ENCODE results near the gene CUL2. TPM values are rescaled to one million over a fixed set of nuclear protein-coding genes. Genes with fewer than 3 reads are reported as not detected.

Gene CUL2
- total RNA-seq, 2 donors from 2014 or later = 29.1 to 31.1 TPM

DNA sequence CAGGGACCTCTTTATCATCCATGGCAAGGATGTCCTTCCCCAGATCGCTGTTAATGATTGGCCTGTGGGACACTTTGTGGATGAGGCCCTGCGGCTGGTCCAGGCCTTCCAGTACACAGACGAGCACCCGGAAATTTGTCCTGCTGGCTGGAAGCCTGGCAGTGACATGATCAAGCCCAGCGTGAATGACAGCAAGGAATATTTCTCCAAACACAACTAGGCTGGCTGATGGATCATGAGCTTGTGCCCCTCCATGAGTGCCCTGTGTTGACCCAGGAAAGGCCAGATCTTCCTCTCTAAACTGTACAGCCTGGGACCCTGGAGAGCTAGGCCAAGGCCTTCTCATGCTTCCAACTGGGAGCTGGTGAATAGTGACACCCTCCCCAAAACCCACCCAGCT is 124.1 kb downstream of the CUL2 start:
- intact Hi-C loops (cut with DNase I) = no loop called here

DNA sequence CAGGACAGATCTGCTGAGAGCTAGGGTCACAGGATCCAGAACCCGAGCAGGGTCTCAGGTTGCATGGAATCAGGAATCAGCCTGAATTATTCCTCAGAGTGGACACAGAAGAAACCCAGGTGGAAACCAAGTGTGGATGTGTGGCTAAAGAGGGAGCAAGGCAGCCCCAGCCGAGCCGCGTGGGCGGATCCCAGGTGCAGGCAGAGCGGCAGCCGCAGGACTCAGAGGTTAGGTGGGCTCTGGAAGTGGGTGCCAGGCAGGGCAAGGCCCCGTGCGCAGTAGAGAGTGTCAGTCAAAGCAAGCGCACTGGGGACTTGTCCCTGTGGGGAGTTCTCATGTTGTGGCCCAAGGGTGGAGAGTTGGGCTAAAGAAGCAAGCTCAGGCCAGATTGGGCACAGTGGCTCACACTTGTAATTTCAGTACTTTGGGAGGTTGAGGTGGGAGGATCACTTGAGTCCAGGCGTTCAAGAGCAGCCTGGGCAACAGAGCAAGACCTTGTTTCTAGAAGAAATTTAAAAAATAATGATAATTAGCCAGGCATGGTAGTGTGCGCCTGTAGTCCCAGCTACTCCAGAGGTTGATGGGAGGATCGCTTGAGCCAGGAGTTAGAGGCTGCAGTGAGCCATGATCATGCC is 125.9 kb downstream of the CUL2 start:
- no peak for DNase-seq (ENCODE audit: low spot score)
- intact Hi-C loops (cut with DNase I) = no loop called here

More for the DNA sequence above, 124.1 kb downstream of the CUL2 start:
- DNase-seq (ENCODE audit: low spot score) = no peak

DNA sequence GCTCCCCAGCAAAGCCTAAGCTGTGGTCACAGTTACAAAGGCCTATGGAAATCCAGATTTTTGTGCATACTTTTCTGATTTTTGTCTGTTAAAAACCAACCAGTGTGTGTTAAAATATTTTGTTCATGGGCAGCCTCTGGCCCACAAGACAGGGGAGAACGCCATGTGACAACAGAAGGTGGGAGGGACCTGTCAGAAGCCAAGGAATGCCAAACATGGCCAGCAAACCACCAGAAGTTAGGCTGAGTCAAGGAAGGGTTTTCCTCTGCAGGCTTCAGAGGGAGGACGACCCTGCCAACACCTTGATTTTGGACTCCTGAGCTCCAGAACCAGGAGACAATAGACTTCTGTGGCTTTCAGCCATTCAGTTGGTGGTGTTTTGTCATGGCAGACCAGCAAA is 127.3 kb downstream of the CUL2 start:
- DNase-seq (ENCODE audit: low spot score) = no peak
- intact Hi-C loops (cut with DNase I) = no loop called here

DNA sequence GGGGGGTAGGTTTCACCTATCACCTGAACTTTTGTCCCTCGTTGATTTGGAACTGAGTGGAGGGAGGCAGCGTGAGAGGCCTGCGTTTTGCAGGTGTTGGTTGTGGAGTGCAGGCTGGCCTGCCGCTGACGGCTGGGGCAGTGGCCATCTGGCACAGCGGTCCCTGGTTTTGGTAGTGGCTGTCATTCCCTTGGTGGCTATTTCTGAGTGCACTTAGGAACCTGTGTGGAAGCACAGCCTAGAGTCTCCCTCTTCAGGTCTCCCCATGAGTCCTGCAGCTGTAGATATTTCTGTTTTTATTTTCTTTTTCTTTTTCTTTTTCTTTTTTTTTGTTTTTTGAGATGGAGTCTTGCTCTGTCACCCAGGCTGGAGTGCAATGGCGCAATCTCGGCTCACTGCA is 129.2 kb downstream of the CUL2 start:
- no peak for DNase-seq (ENCODE audit: low spot score)
- intact Hi-C loops (cut with DNase I) = no loop called here

DNA sequence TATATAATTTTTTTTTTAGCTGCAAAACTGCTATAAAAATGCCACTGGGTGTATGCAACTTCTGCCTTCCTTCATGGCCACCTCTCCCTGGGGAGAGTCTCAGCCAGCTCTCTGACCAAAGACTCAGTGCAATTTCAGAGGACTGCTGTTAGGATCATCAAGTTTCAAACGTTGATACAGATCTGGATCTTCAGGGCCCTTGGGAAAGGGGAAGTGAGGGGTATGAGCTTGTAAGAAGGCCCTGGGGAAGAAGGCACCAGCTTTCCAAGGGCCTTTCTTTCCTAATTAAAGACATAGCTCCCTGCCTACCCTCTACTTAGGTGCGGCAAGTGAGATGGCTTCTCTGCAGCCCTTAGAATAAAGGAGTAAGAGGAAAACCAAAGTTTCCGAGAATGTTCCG is 130.4 kb downstream of the CUL2 start:
- intact Hi-C loops (cut with DNase I) = no loop called here

DNA sequence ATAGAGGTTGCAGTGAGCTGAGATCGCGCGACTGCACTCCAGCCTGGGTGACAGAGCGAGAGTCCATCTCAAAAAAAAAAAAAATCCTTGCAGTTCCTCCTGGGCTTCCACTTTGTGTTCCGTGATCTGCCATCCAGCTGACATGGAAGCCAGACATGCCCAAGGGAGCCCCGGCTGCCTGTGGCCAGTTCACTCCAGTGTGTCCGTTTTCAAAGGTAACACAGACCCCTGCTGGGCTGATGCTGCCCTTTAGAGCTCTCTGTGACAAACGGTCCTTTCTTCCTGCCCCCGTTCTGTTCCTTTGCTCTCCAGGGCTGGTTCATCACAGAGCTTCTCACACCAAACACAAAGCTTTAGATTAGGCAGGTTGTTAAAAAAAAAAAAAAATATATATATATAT is 130.8 kb downstream of the CUL2 start:
- intact Hi-C loops (cut with DNase I) = no loop called here

More for the DNA sequence above, 130.4 kb downstream of the CUL2 start:
- DNase-seq (ENCODE audit: low spot score) = no peak

More for the DNA sequence above, 130.8 kb downstream of the CUL2 start:
- no peak for DNase-seq (ENCODE audit: low spot score)

Small RNAs within 50 kb of the gene (microRNA-seq; reads per million reads assigned to microRNA genes)
- gene MIR3611 (ENCODE audit: borderline microRNAs expressed in 2 of 2) = 0.26 to 0.65 reads per million in 2 donors

Other genes starting within 250 kb of the CUL2 start
- gene CREM, start 36.5 kb upstream of the CUL2 start, total RNA-seq = 10 to 100 TPM; 41.6 to 43.7 TPM
- gene CCNY, start 246.2 kb upstream of the CUL2 start, total RNA-seq = 10 to 100 TPM; 65.8 to 66.4 TPM

Data from posterior vena cava (tissue), 2 donors.